ENCODE data around the gene NTM. TPM values are rescaled to one million over a fixed set of nuclear protein-coding genes. Genes with fewer than 3 reads are reported as not detected.

The NTM gene
- total RNA-seq, 4 donors from 2014 or later, result 0.40 to 3.1 (median 2.1) TPM; not detected in 1

DNA sequence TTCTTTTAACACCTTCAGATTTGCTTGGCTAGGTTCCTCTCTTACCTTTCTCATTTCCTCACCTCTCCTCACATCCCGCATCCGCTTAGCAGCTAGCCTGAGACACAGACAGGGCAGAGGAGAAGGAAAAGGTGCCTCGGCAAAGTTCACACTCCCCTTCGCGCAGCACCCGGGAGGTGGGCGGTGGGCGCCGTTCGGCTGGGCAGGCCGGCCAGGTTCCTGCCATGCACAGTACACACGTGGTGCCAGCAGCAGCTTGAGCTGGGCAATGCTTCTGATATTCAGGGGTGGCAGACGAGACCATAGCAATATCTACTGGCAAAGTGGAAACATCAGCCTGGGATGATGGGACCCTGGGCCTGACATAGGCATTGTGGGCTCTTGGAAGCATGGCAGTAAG lies 3.3 kb downstream of the NTM start:
- in situ Hi-C loops (cut with MboI; ENCODE audit: low pct_ligation_motif_present in 1 of 4, low pct_unique_long_range_greater_than_20kb in 1 of 4, low sequenced_read_pairs in 3 of 4), result no loop called here
- 90 to 100% methylated on average over 1 to 13 of the region's 13 CpGs for WGBS, 2 donors (ENCODE audit: low coverage in 1 of 2)
- peaks cover 38% of the 10 kb centered on the region for H3K27me3 ChIP-seq
- no peaks in the 10 kb centered on the region for H3K36me3 ChIP-seq
- intact Hi-C loops (cut with DNase I; ENCODE audit: low total_unique reads), result no loop called here
- no peak overlapping the region for H3K4me3 ChIP-seq
- DNase-seq, result no peak
- H3K4me1 ChIP-seq, result peaks cover 0 to 15% (median 5%) of the 10 kb centered on the region in 4 donors
- H3K27ac ChIP-seq, result no peak overlapping the region
- no peaks in the 10 kb centered on the region for H3K9me3 ChIP-seq
- TF ChIP-seq POLR2AphosphoS5 (IDR thresholded peaks at IDR 0.05) (no peak), EP300 (IDR thresholded peaks at IDR 0.05; ENCODE audit: low read depth) (no peak), POLR2A (IDR thresholded peaks at IDR 0.05) (no peak)
- TF ChIP-seq, protein P1, sequence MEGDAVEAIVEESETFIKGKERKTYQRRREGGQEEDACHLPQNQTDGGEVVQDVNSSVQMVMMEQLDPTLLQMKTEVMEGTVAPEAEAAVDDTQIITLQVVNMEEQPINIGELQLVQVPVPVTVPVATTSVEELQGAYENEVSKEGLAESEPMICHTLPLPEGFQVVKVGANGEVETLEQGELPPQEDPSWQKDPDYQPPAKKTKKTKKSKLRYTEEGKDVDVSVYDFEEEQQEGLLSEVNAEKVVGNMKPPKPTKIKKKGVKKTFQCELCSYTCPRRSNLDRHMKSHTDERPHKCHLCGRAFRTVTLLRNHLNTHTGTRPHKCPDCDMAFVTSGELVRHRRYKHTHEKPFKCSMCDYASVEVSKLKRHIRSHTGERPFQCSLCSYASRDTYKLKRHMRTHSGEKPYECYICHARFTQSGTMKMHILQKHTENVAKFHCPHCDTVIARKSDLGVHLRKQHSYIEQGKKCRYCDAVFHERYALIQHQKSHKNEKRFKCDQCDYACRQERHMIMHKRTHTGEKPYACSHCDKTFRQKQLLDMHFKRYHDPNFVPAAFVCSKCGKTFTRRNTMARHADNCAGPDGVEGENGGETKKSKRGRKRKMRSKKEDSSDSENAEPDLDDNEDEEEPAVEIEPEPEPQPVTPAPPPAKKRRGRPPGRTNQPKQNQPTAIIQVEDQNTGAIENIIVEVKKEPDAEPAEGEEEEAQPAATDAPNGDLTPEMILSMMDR (IDR thresholded peaks at IDR 0.05), result no peak

DNA sequence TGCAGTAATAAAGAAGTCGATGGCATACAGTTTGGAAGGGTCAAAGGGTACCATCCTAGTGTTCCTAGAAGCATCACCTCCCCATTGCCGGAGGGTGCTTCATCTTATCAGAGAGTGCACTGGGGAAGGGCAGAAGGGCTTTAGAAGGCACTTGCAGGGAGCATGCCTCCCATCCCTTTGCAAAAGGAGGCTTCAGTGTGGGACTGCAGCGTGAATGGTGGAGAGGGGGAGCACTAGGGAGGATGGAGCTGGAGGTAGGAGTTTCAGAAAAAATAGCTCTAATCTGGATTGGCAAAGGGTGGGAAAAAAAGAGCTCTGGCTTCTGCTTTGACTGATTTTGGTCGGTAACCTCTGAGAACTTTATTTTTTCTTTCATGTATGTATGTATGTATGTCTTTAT lies 5.0 kb downstream of the NTM start:
- intact Hi-C loops (cut with DNase I; ENCODE audit: low total_unique reads) (no loop called here), in situ Hi-C loops (cut with MboI; ENCODE audit: low pct_ligation_motif_present in 1 of 4, low pct_unique_long_range_greater_than_20kb in 1 of 4, low sequenced_read_pairs in 3 of 4) (no loop called here)
- 49 to 51% methylated on average over 3 to 4 of the region's 4 CpGs for WGBS, 2 donors (ENCODE audit: low coverage in 1 of 2)
- TF ChIP-seq POLR2AphosphoS5 (IDR thresholded peaks at IDR 0.05) (no peak), EP300 (IDR thresholded peaks at IDR 0.05; ENCODE audit: low read depth) (no peak), POLR2A (IDR thresholded peaks at IDR 0.05) (no peak)
- TF ChIP-seq, protein P1 (IDR thresholded peaks at IDR 0.05), result no peak
- peaks cover 0 to 15% (median 5%) of the 10 kb centered on the region in 4 donors for H3K4me1 ChIP-seq
- no peak overlapping the region for H3K27ac ChIP-seq
- no peaks in the 10 kb centered on the region for H3K36me3 ChIP-seq
- DNase-seq, result no peak
- no peak overlapping the region for H3K4me3 ChIP-seq
- no peaks in the 10 kb centered on the region for H3K9me3 ChIP-seq
- H3K27me3 ChIP-seq, result peaks cover 35% of the 10 kb centered on the region

DNA sequence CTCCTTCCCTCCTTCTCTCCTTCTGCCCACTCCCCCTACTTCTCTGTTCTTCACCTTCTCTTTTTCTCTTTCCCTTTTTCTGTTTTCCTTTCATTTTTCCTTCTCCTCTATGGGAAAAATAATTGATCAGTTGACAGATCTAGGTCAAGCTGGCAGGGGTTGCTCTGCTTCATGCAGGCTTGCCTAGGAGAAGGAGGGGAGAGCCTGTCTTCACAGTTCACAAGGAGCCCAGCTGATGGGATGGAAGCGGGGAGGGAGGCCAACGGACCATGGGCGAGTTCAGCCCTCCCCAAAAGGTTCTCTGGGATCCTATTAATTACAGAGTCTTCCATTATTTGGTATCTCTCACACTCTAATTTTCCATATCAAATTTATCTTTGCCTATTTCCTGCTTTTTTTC lies 5.5 kb downstream of the NTM start:
- WGBS, 2 donors (ENCODE audit: low coverage in 1 of 2), result 81% methylated on average over 3 of the region's 3 CpGs; no CpG with 5 or more reads in 1 of the 2 donors
- Histone ChIP-seq H3K4me1 (peaks cover 0 to 11% (median 4%) of the 10 kb centered on the region in 4 donors), H3K9me3 (no peaks in the 10 kb centered on the region), H3K27ac (no peak overlapping the region), H3K36me3 (no peaks in the 10 kb centered on the region), H3K4me3 (no peak overlapping the region), H3K27me3 (peaks cover 30% of the 10 kb centered on the region)
- DNase-seq, result no peak
- TF ChIP-seq, protein P1 (IDR thresholded peaks at IDR 0.05), result no peak
- TF ChIP-seq POLR2A (IDR thresholded peaks at IDR 0.05) (no peak), POLR2AphosphoS5 (IDR thresholded peaks at IDR 0.05) (no peak), EP300 (IDR thresholded peaks at IDR 0.05; ENCODE audit: low read depth) (no peak)
- intact Hi-C loops (cut with DNase I; ENCODE audit: low total_unique reads), result no loop called here
- in situ Hi-C loops (cut with MboI; ENCODE audit: low pct_ligation_motif_present in 1 of 4, low pct_unique_long_range_greater_than_20kb in 1 of 4, low sequenced_read_pairs in 3 of 4), result no loop called here

DNA sequence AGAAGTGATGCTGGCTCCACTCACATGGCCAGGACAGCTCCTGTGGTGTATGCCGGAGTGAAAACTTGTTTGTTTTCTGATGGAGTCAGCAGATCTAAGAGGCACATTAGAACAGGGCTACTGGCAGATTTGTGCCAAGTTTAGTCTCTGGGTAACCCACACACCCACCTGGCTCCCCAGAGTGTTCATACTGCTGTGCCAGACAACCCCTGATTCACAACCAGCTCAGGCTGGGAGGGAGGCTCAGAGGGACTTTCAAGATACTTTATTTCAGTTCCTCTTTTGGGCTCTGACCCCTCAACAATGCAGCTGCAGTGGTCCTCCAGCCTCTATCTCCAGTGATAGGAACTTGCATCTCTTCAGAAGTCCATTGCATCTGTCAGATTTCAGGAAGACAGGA lies 8.5 kb downstream of the NTM start:
- intact Hi-C loops (cut with DNase I; ENCODE audit: low total_unique reads) (no loop called here), in situ Hi-C loops (cut with MboI; ENCODE audit: low pct_ligation_motif_present in 1 of 4, low pct_unique_long_range_greater_than_20kb in 1 of 4, low sequenced_read_pairs in 3 of 4) (no loop called here)
- TF ChIP-seq, protein P1 (IDR thresholded peaks at IDR 0.05), result no peak
- TF ChIP-seq POLR2AphosphoS5 (IDR thresholded peaks at IDR 0.05) (no peak), EP300 (IDR thresholded peaks at IDR 0.05; ENCODE audit: low read depth) (no peak)
- WGBS, 2 donors (ENCODE audit: low coverage in 1 of 2), result 54% methylated on average over 1 of the region's 1 CpG; no CpG with 5 or more reads in 1 of the 2 donors
- peaks cover 1% of the 10 kb centered on the region for H3K27me3 ChIP-seq
- no peaks in the 10 kb centered on the region for H3K36me3 ChIP-seq
- H3K4me1 ChIP-seq, result no peaks in the 10 kb centered on the region
- DNase-seq, result no peak
- H3K9me3 ChIP-seq, result no peaks in the 10 kb centered on the region
- no peak overlapping the region for H3K27ac ChIP-seq
- H3K4me3 ChIP-seq, result no peak overlapping the region

Data from transverse colon (tissue), 4 donors.